A673 (cell line): ENCODE results near the gene PLPPR3.

Source experiments
- CTCF ChIP-seq: fragments of 300-800, 200-600 bp; sonication (generic); conservative IDR thresholded peaks from 2 replicates; pipeline ENCODE4 v1.5.1; 2017; ENCODE audit warnings: low read depth, mild to moderate bottlenecking, antibody characterized with exemption, low read length, moderate library complexity, mixed read lengths
- EZH2 ChIP-seq: fragments of 200-600 bp; sonication (generic); IDR thresholded peaks from 2 replicates; pipeline ENCODE4 v1.6.1; 2017; ENCODE audit warnings: borderline replicate concordance, low read depth, mild to moderate bottlenecking, mixed read lengths, antibody characterized with exemption, low read length; ENCODE audit not compliant: poor library complexity, severe bottlenecking

GRCh38 chr19:805600-806550 lies 15.9 kb downstream of the PLPPR3 start:
- no peak for TF ChIP-seq CTCF
- no peak for TF ChIP-seq EZH2
